GM21529 (cell line): Measurements from ENCODE around the gene VCPKMT.

Source experiments
- ATAC-seq: cut with Tn5 transposase; IDR thresholded peaks from one replicate; pipeline ENCODE4 v1.9.1; 2021; ENCODE audit not compliant: unreplicated experiment

VCPKMT gene

GRCh38 chr14:50067723-50068495 lies 48.5 kb downstream of the VCPKMT start:
- no peak for ATAC-seq

GRCh38 chr14:50065583-50065982 lies 50.8 kb downstream of the VCPKMT start:
- ATAC-seq = no peak

GRCh38 chr14:50064993-50065392 lies 51.4 kb downstream of the VCPKMT start:
- ATAC-seq = peak; percentile 64

GRCh38 chr14:50063876-50064420 lies 52.4 kb downstream of the VCPKMT start:
- no peak for ATAC-seq

GRCh38 chr14:50062438-50063085 lies 53.8 kb downstream of the VCPKMT start:
- ATAC-seq = peak; percentile 26

- ATAC-seq = peak; percentile 54
These were observed 54.5 kb downstream of the VCPKMT start for GRCh38 chr14:50061664-50062437.

- ATAC-seq = no peak
These were observed 55.3 kb downstream of the VCPKMT start for GRCh38 chr14:50060871-50061663.

GRCh38 chr14:50059763-50060616 lies 56.4 kb downstream of the VCPKMT start:
- no peak for ATAC-seq
